Measurements from ENCODE around the gene C19orf33.

Gene C19orf33

GRCh38 chr19:38278751-38279150 lies 25.3 kb upstream of the C19orf33 start:
- DNase-seq, result no peak

- no peak for DNase-seq
Measured at GRCh38 chr19:38280030-38280921, 23.8 kb upstream of the C19orf33 start.

GRCh38 chr19:38281811-38282566 lies 22.1 kb upstream of the C19orf33 start:
- peak in 1 of 56 donors; percentile 22 for DNase-seq

DNA sequence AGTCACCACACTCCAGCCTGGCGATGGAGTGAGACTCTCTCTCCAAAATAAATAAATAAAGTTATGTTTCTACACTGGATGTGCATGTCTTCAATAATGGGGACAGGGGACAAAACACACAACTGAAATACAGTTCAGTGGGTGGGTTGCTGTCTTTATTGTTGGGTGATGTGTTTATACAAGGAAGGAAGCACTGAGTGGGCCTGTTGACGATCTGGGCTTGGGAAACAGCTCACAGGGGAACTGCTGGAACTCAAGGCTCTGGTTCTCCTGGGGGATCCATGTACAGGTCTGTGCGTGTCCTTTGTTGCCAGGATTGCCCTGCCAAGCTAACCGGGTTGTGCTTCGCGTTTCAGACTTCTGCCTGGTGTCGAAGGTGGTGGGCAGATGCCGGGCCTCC lies 20.8 kb upstream of the C19orf33 start:
- no peak for DNase-seq

- DNase-seq, result peak in 2 of 56 donors; percentile 4 to 37
Measured at GRCh38 chr19:38284422-38284821, 19.6 kb upstream of the C19orf33 start.

GRCh38 chr19:38285567-38285966 lies 18.5 kb upstream of the C19orf33 start:
- no peak for DNase-seq

DNA sequence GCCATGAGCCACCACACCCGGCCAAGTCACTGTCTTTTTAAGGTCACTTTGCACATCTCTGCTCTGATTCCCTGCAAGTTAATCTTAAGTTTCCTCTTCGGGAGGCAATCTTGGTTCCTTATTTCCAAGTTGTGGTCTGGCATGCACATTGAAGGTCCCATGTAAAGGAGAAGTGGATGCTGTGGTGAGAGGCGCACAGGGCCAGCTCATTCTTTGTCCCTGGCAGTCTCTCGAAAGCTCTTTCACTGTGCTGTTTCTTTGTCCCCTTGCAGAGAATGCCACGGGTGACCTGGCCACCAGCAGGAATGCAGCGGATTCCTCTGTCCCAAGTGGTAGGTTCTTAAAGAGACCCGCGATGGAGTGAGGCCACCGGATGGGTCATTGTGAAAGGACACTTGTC lies 16.4 kb upstream of the C19orf33 start:
- peak in 5 of 56 donors; percentile 8 to 29 (median 11) for DNase-seq

DNA sequence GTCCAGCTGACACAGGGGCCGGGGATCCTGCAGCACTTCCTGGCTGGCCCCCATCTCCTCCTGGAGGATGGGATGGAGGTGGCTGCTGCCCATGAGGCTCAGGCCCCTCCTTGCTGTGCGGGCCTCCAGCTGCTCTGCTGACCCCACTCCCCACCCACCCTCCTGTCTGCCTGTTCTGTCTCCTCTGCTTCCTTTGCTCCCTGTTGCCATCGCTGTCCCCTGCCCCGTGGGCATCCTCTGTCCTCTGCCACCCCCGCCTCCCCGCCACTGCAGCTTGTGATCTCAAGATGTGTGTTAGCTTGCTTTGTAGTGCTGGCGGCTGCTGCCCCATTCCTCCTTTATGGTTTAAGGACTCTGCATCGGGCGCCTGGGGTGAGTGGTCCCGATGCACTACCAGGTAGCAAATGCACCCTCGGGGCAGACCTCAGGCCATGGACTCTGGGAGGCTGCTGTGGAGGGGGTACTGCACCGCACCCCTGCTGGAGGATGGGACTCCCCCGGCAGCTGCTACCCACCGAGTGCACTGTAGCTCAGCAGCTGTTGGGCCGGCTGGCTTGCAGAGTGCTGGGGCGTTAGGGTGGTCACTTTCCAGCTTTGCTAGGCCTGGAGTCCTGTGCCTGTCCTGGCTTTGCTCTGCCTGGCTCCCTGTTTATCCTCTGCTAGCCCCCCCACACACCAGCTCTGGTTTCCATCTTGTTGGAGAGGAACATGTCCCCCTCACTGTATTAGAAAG lies 15.8 kb upstream of the C19orf33 start:
- DNase-seq, result no peak

DNA sequence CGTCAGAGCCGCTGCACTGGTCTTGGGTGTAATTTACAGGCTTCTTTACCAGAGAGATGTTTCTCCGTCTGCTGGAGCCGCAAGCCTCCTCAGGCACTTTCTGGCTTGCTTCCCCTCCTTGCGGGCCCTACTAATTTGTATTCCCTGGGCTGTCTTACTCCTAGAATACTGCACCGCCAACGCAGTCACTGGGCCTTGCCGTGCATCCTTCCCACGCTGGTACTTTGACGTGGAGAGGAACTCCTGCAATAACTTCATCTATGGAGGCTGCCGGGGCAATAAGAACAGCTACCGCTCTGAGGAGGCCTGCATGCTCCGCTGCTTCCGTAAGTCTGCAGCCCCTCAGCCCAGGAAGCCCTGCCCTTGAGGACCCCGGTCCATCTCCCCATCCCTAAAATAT lies 14.1 kb upstream of the C19orf33 start:
- DNase-seq, result peak in 4 of 56 donors; percentile 18 to 41 (median 31)

DNA sequence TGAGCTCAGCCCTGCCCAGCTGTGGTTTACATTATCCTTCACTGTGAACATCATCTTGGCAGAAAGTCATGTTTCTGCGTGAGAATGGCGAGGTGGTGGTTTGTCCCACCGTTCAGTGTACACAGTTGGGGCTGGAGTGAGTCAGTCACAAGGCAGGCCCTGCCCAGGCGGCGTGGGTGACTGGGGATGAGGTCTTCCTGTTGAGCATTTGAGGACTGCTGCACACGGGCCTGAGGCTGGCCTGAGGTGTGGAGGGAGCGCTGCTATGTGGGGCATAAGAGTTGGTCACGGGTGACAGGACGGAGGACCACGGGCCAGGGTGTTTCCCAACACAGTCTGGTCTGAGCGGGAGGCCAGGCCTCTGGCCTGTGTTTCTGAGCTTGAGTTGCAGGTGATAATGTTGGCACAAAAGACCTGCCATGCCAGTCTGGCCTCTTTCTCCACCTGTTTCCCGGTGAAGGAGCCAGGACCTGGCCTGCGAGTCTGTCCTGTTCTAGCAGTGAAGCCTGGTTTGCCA lies 13.4 kb upstream of the C19orf33 start:
- no peak for DNase-seq

GRCh38 chr19:38291855-38292254 lies 12.2 kb upstream of the C19orf33 start:
- no peak for DNase-seq

DNA sequence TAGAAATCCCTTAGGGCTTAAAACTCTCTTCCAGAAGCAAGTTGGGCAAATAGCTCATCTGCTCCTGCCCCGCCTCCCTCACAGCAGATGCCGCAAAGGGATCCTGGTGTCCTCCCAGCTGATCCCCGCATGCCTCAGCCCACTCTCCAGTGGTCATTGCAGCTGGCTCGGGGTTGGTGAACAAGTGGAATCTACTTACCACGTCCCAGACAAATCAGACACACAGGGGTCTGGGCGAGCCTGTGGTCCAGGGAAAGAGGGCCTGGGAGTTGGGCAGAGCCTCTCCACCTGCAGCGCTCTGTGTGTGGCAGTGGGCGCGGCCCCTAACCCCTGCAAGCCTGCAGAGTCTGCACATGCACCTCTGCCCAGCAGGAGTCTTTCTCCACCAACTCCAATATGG lies 10.8 kb upstream of the C19orf33 start:
- DNase-seq, result no peak

- peak in 21 of 56 donors; percentile 8 to 58 (median 27) for DNase-seq
Measured at GRCh38 chr19:38294090-38294489, 10.0 kb upstream of the C19orf33 start.

DNA sequence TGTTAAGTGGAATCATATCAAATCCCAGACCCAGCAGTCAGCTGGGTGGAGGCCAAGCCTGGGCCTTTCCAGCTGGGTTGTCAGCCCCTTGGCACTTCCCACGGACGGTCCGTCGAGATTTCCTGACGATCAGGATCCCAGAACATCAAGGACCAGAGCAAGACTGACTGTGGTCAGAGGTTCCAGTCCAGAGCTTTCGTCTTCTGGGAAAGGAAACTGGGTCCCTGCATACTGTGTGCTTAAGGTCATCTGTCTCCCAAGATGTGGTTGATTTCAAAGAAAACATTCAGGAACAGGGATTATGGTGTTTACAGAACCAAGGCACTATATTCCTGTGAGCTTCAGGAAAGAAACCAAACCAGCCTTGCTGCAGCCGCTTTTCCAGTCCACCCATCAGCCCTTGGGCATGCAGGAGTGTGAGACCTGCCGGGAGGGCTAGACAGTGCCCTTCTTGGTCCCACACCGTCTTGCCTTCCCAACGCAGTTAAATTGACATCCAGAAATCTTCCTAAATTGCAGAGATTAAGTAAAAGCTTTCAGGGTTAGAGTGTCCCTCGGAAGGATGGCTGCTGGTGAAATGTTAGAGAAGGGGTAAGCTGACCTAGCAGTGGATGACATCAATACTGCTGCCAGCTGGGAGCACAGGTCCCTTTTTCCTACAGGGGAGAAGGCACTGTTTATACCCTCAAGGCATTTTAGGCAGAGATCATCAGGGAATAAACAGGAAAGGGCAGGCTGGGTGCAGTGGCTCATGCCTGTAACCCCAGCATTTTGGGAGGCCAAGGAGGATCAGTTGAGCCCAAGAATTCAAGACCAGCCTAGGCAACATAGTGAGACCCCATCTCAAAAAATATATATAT lies 5.0 kb upstream of the C19orf33 start:
- DNase-seq, result no peak

- no peak for DNase-seq
Measured at GRCh38 chr19:38304352-38304865, 358 bp downstream of the C19orf33 start.

DNA sequence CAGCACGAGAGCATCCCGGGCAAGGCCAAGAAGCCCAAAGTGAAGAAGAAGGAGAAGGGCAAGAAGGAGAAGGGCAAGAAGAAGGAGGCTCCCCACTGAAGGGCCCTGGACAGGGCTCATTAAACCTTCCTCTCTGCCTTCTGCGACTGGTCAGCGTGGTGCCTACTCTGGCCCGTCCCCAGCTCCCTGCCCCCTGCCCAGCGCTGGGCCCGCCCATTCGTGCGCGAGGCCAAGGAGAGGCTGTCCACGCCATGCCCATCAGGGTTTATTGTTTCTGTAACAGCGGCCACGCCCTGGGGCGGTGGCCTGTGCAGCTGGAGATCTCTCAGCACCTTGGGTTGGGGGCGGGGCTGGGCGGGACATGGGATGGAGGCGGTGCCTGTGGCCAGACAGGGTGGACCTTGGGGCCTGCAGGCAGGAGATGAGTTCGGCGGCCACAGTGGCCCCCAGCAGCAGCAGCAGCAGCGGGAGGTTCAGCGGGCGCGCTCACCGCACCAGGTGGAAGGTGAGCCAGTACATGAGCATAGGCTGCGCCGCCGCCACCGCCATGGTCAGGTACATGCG lies 897 bp downstream of the C19orf33 start:
- no peak for DNase-seq

GRCh38 chr19:38306236-38306635 lies 2.2 kb downstream of the C19orf33 start:
- DNase-seq, result no peak

DNA sequence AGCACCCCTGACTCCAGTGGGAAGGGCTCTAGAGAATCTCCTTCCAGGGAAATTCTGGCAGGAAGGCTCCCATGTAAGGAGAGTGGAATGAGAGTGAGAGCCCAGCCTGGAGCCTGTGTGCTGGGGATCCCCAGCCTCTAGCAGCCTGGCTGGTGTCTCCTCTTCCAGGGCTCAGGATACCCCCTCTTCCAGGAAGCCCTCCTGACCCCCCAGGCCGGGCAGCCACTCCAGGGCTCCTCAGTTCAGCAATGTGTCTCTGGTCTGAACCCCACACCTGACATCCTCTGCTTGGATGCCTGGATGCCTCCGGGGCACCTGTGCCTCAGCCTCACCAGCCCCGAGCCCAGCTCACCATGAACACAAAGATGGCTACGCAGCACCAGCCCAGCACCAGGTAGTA lies 3.0 kb downstream of the C19orf33 start:
- no peak for DNase-seq

DNA sequence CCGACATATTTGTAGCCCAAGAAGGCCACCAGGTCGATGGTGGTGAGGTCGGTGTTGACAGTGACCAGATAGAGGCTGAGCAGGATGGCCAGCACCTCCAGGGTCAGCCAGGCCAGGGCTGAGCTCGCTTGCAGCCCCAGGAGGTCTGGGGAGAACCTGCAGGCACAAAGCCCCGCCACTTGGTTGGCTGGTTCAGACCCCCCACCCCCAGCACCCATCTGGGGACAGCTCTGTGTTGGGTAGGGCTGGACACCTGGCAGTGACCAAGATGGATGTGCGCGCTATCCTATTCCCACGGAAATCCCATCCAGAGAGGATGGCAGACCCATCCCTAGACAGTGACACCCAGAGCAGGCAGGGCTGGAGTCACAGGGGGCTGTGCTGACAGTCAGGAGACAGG lies 3.5 kb downstream of the C19orf33 start:
- no peak for DNase-seq
